HG02981 (cell line): Measurements from ENCODE around the gene BCAS1.
"Not testable (repeated sequence)": the region's sequence is repeated elsewhere in the genome, so short reads cannot be mapped to it uniquely, and the experiment has no call there.

ENCODE experiments used
- ATAC-seq: cut with Tn5 transposase; IDR thresholded peaks from one replicate; pipeline ENCODE4 v1.9.1; 2021; ENCODE audit warnings: mild to moderate bottlenecking, moderate library complexity; ENCODE audit not compliant: unreplicated experiment

BCAS1 gene

DNA sequence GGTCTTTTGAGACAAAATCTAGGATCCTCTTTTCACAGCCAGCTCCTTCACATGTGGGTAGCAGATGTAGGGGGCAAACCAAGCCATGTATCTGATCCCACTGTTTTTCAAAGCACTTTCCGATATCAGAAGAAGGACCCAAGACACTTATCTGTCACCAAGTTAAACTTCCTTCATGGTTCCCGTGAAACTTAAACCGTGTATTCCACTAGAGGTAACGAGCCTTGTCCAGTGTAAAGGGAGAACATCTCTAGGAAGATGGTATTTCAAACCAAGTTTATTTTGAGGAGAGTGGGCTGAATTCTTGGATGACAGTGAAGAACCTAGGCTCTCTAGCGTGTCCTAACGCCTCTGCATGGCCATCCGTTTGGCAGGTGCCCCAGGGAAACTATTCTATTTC lies 76.3 kb downstream of the BCAS1 start:
- no peak for ATAC-seq

DNA sequence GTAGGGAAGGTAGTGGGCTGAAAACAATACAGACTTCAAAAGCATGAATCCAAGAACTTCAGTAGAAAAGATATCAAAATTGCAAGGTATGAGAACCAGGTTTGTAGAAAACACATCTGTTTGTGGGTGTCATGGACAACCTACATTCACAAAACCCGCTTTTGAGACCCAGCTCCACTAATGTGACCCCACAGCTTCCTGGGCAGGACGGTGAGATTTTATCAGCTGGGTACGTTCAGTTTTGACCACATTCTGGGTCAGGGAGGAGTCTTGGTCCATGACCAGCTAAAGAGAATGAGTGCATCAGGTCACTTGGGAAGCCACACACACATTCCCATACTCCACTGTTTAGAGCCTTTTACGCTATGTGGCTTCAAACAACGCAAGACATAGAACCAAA lies 77.1 kb downstream of the BCAS1 start:
- ATAC-seq: no peak

DNA sequence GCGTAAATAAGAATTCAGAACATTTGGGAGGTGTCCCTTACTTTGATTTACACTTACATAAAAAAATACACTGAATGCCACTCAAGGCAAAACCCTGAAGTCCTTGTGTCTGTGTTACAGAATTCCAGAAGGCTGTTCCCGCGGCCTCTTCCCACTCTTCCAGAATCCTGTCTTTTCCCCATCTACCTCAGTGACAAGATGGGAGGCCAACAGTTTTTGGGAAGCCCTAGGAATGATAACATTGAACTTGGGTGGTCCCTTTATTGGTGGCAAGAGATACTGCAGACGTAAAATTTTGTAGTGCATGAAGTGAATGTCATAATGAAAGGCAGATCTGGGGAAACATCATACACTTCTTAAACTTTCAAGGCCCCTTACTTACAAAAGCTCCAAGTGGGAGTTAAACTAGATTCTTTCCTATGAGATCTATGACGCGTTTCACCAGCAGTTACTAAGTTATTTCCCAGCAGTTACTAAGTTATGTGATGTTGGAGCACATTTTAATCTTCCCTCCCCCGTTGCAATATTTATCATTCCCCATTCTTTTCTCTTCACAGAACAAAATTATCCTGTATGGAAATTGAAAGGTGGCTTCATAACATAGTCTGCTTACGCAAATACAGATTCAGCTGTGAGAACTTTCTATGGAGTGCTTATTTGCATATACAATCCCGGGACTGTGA lies 79.5 kb downstream of the BCAS1 start:
- no peak for ATAC-seq

DNA sequence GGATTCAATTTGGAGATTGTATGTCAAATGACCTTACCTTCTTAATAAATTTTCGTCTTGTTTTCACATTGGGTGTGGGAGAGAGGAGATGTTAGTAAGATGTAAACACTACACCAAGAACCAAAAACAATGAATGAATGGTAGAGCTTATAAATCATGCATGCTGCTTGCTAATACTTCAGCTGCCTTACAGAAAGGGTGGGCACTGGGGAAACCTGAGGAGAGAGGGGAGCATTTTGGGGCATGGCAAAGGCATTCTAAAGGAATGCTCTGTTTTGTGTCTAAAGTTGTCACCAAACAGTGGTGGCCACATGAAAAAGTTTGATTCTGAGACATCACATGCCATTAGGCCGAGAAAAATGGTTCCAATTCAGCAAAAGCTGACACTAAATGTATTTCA lies 80.4 kb downstream of the BCAS1 start:
- ATAC-seq: no peak

DNA sequence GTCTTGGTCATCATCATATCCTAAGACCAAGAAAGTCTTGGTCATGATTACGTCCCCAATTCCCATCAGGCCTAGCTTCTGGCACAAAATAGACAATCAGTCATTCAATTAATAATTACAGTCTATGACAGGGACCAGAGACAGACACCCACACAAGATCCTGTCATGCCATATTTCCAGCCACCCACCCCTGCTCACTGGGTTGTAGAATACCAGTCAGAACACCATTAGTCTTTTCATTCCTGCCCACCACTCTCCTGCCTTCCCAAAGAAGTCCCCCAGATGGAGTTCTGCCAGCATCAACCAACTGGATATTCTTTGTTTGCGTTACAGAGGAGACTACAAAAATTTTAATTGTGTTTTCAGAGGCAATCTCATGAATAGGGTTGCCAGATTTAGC lies 81.0 kb downstream of the BCAS1 start:
- no peak for ATAC-seq

DNA sequence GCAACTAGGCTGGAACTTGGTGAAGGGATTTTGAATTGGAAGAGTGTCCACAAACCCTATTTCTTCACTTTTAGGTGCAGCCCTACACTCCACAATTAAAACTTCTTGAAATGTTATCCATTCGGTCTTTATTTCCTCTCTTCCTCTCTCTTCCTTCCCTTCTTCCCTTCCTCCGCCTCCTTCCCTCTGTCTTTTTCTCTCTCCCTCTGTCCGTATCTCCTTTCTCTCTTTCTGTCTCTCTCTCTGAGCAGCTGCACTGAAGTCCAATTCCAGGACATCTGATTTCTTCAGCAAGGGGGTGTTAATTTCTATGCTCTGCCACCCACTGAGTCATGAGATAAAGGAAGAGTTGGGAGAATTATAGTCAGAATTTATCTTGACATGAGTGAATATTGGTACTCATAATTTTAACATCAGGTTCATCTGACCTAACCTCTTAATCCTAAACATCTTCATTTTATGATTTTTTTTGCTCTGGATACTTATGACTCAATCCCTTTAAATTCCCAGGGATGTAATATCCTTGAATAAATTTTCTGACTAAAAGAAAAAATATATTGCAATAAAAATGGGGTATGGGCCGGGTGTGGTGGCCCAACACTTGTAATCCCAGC lies 84.2 kb downstream of the BCAS1 start:
- no peak for ATAC-seq

DNA sequence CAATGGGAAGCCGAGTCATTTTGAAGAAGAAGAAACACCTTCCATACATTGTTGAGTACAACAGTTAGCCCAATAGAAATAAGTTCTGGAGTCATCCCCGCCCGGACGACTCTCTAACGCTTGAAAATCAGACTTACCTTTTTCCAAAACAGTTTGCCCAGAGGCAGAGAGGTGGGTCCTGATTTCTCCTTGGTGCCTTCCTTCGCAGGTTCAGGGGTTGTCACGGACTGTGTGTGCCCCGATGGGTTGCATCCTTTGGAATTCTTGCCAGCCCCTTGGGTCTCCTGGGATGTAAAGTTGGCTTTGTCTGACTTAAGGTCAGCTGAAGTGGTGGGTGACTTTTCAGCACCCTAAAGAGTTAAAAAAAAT lies 85.3 kb downstream of the BCAS1 start:
- ATAC-seq: no peak

DNA sequence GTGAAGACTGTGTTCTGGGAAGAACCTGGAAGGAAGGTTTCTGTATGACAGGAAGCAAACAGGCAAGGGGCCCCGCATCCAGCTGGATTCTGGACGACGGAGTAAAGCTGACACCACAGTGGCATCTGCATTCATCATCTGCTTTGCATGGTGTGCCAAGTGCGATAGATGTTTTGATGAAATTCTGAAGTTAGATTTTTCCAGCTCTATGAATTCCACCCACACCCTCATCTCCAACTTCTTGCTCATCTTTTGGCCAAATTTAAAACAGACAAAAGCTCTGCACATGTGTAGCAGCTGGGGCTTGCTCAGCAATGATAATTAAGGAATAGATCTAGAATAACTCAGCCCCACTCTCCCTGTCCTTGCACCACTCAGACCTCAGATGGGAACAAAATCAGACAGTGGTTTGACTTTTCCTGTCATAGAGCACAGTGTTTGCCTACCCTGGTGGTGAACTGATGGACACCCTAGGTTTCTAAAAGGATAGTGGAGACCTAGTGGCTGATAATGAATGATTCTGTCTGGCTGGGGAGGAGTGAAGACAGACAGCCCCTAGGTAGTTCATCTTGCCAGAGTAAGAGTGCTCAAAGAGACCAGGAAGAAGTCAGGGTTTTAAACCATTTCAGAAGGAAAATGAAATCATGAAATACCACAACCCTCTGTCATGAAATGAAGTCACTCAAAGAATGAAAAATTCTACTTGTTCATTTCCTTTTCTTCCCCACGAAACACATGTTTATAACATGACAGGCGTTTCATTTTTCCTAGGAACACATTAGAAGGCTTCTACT lies 85.8 kb downstream of the BCAS1 start:
- ATAC-seq: no peak

DNA sequence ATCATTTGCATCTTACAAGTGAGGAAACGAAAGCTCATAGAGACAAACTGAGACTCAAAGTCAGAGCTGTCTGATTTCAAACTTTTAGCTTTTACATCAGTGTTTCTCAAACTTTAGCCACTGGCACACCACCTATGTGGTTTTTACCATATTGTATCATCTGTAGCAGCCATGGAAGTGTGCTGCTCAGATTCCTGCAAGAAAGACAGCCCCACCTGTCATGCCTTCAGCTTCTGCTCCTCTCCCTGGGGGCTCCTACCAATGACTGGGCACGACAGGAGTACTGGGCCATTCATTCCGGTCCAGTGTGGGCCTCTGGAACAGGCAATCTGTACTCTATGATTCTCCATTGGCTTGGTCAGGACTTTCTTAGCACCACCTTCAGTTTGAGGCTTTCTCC lies 87.0 kb downstream of the BCAS1 start:
- no peak for ATAC-seq

DNA sequence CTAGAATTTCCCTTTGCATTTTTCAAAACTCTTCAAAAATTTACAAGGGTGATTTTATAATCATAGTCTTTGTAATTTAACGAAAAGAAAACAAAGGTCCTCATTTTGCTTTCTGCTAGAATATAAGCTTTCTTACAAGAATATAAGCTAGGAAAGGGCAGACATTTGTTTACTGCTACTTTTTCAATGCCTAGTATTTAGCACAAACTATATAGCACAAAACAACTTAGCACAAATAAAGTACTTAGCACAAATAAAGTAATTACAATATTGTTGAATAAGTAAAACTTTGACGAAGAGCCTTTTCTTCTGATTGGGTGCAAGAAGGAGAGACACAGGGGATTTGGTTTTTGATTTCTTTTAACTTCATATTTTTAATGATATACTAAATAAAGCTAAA lies 87.8 kb downstream of the BCAS1 start:
- ATAC-seq: no peak

DNA sequence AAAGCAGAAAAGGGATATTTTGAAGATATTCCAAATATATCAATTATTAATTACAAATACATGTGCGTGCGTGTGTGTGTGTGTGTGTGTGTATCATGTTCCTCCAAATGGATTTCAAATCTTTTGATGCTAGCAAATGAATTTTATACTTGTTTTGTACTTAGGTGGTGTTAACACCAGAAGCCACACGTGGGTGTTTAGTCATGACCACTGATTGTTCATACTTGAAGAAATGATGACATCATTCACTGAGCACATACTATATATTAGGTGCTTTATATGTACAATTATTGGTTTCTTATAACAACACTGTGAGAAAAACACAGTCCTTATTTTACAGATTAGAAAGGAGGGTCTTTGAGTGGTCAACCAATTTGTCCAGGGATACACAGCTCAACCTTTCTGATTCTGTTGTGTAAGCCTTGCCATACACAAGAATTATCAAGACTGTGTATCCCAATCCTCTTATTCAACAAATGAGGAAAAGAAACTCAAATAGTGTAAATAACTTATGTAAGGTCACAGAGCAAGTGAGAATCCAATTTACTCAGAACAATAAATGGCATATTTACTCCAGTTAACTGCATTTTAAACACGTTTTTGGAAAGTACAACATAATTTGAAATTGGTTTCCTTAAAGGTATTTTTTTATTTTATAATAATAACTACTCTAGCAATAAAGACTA lies 88.5 kb downstream of the BCAS1 start:
- no peak for ATAC-seq

DNA sequence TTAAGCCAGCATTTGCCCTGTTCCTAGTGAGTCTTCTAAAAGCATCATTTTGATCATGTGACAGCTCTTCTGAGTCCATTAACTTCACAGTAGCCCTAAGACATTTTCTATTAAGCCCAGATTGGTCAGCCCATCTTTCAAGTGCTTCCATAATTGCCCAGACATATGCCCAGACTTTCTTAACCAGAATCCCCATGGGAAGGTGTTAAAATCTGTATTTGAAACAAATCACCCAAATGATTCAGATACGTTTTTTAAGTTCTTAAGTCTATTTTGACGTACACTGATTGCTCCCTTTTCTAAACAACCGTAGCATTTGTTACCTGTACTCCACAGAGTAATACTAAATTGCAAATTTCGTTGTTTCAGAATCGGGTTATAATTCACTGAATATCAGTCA lies 89.3 kb downstream of the BCAS1 start:
- no peak for ATAC-seq

DNA sequence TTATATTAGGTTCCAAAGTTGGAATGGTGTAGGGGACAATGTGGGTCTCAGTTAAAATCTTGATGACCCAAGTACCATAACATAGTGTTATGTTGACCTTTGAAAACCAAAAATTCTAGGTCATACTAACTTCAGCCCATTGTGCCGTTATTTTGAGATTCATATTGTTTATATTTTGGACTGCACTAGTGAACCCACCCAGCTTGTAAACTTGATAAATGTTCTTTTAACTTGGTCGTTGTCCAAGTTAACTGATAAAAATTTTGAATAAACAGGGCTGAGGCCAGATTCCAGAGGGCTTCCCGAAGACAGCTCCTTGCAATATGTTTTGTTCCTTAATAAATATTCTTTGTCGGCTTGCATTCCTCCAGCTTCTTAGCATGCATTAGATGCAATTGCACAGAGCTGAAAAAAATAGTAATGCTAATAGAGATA lies 90.3 kb downstream of the BCAS1 start:
- ATAC-seq: no peak

DNA sequence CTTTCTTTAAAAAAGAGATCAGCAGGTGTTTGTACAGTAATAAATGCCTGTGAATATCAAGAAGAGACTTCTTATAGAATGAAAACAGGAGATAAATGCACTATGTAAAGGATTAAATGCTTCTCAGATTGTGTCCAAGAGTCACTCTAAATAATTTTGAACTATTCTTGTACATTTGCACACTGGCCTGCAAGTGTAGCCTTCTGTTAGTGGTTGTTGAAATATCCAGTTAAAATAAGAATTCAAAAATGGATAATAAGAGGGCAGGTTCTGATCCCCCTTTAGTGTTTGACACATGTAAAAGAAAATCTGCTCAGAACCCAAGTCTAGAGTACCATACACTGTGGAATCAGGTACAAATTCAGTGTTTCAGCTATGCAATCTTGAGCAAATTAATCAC lies 91.9 kb downstream of the BCAS1 start:
- no peak for ATAC-seq

DNA sequence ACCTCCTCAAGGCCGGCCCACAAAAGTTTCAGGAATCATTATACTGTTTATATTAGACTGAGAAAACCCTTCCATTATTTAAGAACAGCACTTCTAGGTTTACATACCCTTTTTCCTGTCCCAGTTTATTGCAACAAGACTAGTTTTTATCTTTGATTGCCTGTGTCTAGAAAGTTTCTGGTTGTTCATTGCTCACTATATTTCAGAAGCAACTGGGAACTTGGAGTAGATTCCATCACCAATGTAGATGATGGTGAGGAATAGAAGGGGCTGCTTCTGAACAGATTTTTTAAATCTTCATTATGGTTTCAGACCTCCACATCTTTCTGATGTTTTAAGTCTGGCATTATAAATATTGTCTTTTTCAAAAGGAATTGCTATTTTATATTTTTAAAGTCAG lies 93.0 kb downstream of the BCAS1 start:
- no peak for ATAC-seq

DNA sequence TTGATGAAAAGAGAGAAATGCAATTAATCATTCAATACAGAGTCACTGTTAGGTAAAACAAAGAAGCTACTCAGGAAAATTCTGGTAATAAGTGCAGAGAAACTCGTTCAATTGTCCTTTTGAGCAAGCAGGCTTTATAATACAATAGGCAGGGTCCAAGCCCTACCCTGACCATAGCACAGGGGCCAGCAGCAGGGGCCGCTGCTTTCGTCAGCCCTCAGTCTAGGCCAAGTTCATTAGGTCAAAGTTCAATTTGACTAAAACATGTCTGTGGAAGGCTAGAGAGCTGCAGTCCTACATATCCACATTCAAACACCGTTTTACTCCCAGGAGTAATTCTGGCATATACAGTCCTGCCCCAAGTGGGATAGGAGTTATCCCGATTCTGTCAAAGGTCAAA lies 94.6 kb downstream of the BCAS1 start:
- no peak for ATAC-seq

DNA sequence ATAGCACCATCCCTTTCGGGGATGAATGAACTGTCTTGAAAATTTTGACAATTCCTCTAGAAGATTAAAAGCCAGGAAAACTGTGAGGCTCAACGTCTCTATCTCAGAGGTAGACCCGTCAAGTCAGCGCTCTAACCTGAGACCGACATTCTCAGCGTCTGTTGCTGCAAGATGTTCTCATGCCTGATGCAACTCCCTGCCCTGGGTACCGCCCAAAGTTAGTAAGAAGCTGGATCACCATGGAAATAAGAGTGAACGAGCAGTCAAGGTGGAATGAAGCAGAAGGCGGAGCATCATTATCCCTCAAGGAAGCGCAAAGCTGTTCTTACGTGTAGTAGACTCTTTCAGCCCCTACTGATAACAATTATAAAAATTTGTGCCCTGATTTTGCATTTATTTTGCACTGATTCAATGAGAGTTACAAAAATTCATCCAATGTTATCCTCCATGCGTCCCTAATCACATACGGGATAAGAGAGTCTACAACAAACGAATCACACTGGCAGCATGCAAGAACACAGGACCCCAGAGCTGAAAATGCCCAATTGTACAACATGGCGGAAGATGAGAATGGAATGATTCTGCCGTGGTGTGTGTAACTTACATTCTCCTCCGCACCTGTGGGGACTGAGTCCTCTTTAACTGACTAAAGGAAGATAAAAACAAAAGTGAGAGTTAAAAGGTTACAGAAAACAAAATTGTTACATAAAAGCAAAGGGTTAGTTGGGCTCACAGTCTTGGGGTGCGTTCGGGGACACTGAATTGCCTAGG lies 95.4 kb downstream of the BCAS1 start:
- no peak for ATAC-seq

DNA sequence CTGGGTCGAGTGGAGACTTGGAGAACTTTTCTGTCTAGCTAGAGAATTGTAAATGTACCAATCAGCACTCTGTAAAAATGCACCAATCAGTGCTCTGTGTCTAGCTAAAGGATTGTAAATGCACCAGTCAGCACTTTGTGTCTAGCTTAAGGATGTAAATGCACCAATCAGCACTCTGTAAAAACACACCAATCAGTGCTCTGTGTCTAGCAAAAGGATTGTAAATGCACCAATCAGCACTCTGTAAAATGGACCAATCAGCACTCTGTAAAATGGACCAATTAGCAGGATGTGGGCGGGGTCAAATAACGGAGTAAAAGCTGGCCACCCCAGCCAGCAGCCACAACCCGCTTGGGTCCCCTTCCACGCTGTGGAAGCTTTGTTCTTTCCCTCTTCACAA lies 96.5 kb downstream of the BCAS1 start:
- not testable (repeated sequence) for ATAC-seq

DNA sequence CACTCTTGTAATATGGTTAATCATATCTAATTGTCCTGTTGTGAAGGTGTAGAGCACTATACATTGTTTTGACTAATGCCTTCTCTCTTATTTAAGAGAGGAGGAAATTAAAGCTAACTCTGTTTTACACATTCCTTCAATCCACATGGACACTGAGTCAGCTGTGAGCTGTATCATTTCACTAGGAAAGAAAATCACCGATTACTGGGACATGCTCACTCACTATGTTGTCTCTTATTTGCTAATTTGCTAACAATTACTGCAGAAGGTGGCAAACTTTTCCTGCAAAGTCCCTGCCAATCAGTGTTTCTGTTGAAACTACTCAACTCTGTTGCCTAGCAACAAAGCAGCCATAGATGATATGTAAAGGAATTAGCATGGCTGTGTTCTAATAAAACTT lies 98.2 kb downstream of the BCAS1 start:
- ATAC-seq: no peak

DNA sequence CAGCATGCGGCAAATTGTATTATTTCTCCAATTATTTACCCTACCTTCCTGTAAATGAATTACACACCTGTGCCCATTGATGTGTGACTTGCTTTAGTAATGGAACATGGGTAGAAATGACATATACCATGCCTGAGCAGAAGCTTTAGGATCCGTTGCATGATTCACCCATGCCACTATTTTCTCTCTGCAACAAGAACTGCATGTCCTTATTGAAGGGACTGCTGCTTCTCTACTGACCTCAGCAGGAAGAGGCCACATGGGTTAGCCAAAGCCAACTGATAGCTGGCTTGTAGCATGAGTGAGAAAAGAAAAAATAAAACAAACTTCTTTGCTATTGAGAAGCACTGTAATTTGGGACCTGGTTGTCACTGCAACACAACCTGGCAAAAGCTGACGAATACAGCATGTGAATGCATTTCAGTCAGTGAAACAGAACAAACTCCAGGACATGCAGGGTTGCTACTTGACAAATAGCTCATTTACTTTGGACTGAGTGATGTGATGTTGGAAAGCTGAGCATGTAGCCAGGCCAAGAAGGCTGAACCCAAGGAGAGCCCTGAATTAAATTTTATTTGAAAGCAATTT lies 99.2 kb downstream of the BCAS1 start:
- no peak for ATAC-seq

DNA sequence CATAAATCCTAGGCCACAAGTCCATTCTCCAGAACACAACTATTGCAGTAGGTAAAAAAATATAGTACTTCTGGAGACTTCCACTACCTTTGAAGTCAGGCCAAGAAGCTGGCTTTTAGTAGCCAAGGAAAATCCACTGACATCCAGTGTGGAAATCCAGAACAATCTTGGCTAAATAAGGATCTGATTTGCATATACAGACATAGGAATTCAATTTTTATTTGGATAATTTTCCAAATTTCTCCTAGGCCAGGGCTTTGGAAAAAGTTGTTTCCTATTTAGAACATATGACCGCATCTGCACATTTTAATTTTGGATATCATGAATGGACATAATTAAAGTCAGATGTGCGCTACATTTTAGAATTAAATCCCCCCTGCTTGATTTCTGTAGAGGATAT lies 100.2 kb downstream of the BCAS1 start:
- ATAC-seq: no peak
